Measurements from ENCODE around the gene DIPK1A.

DNA sequence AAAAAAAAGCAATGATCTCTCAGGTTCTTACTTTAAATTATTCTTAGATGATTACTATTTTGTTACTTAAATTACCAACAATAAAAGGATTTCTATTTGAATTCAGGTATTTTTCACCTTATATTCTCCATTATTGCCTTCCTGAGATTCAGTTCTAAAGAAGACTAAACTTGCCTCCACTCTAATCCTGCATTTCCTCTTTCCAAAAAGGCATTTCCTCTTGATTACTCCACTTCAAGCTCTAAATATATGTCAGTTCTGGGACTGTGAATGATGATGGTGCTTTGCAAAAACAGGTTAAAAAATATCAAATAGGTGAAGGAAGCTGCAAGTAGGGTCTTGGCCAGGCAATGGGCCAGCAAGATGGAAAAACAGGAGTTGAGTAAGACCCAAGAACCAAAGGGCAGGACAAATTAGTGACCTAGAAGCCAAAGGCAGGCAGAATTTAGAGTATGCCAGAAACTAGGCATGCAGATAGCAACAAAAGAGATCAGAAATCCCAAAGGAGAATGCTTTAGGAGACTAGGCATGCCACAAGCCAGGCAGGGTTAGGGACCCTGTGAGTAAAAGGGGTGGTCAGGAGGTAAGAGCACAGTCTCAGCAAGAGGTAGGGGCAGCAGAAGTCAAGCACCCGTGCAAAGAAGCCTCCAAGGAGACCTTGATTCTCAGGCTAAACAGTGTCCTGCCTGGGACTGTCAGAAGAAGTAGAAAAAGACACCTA, 11.3 kb upstream of the DIPK1A start:
- TF ChIP-seq POLR2AphosphoS5 (IDR thresholded peaks at IDR 0.05): no peak
- TF ChIP-seq, protein P1, sequence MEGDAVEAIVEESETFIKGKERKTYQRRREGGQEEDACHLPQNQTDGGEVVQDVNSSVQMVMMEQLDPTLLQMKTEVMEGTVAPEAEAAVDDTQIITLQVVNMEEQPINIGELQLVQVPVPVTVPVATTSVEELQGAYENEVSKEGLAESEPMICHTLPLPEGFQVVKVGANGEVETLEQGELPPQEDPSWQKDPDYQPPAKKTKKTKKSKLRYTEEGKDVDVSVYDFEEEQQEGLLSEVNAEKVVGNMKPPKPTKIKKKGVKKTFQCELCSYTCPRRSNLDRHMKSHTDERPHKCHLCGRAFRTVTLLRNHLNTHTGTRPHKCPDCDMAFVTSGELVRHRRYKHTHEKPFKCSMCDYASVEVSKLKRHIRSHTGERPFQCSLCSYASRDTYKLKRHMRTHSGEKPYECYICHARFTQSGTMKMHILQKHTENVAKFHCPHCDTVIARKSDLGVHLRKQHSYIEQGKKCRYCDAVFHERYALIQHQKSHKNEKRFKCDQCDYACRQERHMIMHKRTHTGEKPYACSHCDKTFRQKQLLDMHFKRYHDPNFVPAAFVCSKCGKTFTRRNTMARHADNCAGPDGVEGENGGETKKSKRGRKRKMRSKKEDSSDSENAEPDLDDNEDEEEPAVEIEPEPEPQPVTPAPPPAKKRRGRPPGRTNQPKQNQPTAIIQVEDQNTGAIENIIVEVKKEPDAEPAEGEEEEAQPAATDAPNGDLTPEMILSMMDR (IDR thresholded peaks at IDR 0.05): no peak
- TF ChIP-seq POLR2A (IDR thresholded peaks at IDR 0.05): no peak

All from breast epithelium (tissue), 3 donors.